Tibial nerve (tissue), 3 donors: ENCODE measurements around the gene TTPAL.

Experiments used
- POLR2A ChIP-seq, 2 donors: fragments of 450-650 bp; IDR thresholded peaks; one replicate each; pipeline ENCODE4 v1.6.1; 2017; ENCODE audit warnings: antibody characterized with exemption in 2 of 2, mild to moderate bottlenecking in 2 of 2, moderate library complexity in 2 of 2
- TF ChIP-seq, protein P1 (sequence below), 5 experiments: fragments of 200-600 bp in 3 of 5; fragments of 450-650 bp in 2 of 5; sonication (generic) in 3 of 5; IDR thresholded peaks; one replicate each; pipeline ENCODE4 v1.5.1; 2016 to 2019; ENCODE audit warnings: antibody characterized with exemption in 5 of 5, mild to moderate bottlenecking in 3 of 5, moderate library complexity in 2 of 5

DNA sequence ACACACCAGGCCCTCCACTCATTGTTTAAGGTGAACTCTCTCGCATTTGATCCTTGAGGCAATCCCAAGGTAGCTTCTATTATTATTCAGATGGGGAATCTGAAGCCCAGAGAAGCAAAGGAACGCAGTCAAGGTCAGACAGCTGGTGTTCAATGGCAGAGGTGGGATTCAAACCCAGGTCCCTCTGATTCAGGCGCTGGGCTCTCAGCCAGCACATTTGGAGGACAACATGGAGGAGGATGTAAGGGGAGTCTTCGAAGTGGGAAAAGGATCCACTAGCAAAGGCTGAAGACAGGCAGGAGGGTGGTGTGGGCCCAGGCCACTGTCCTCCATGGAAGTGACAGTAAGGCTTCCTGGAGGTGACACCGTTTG is 13.9 kb upstream of the TTPAL start:
- TF ChIP-seq, protein P1, sequence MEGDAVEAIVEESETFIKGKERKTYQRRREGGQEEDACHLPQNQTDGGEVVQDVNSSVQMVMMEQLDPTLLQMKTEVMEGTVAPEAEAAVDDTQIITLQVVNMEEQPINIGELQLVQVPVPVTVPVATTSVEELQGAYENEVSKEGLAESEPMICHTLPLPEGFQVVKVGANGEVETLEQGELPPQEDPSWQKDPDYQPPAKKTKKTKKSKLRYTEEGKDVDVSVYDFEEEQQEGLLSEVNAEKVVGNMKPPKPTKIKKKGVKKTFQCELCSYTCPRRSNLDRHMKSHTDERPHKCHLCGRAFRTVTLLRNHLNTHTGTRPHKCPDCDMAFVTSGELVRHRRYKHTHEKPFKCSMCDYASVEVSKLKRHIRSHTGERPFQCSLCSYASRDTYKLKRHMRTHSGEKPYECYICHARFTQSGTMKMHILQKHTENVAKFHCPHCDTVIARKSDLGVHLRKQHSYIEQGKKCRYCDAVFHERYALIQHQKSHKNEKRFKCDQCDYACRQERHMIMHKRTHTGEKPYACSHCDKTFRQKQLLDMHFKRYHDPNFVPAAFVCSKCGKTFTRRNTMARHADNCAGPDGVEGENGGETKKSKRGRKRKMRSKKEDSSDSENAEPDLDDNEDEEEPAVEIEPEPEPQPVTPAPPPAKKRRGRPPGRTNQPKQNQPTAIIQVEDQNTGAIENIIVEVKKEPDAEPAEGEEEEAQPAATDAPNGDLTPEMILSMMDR (IDR thresholded peaks at IDR 0.05), result no peak
- TF ChIP-seq POLR2A (IDR thresholded peaks at IDR 0.05), result no peak
